Measurements from ENCODE around the gene DIMT1. TPM values are rescaled to one million over a fixed set of nuclear protein-coding genes. Genes with fewer than 3 reads are reported as not detected.

Gene DIMT1
- total RNA-seq = 36.9 and 50.6 TPM in 2 replicates

DNA sequence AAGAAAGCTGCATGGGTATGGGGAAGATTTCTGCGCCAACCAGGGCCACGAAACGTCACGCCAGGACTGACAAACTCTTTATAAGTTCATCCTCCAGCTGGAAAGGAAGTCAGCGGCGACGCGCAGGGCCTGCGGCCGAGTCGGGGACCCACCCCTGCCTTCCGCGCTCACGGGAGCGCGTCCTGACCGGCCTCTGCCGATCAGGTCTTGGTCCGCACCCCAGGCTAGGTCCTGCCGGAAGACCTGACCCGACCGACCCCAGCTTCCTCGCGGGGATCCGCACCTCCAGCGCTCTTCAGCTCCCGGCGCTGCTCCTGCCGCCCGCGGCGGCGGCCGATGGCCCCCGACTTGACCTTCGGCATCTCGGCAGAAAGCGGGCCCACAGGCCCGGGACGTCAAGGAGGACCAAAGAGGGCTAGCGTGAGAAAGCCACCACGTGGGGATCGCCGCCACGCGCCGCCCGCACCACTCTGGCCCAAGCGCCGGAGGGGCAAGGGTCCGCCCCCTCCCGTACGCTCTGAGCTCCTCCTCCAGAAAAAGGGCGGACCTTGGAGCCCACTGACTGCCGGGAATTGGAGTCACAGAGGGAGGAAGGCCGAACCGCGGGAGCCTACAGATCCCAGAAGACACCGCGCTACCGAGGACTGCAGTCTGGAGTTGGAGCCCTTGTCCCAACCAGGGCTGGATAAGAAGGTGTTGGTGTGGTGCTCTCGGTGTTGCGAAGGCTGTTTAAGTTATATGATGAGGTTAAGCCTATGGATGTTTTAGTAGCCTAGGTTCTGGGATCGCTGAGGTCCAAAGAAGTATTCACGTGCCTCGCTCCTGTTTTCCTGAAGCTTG lies at the start of gene DIMT1:
TSS of gene DIMT1 (minus strand) at position 495 of the 840 bp plus-strand sequence. CDS start at position 362, 133 bp downstream.

GRCh38 chr5:62412549-62413329 lies 9.0 kb upstream of the DIMT1 start, which contains the start of gene IPO11:
IPO11 (plus strand) TSS chr5:62412763; CDS start chr5:62437280, 24,517 bp downstream.

Other genes with a start within 250 kb of the DIMT1 start
- gene KIF2A, start 97.7 kb downstream of the DIMT1 start, total RNA-seq = 56.4 and 62.3 TPM in 2 replicates
- gene IPO11, start 8.9 kb upstream of the DIMT1 start, total RNA-seq = 25.1 and 44.5 TPM in 2 replicates
- 0.56 and 1.2 TPM in 2 replicates for gene LRRC70, start 174.9 kb upstream of the DIMT1 start, total RNA-seq

Measured in regular cardiac myocyte (primary cell).